ENCODE results near the gene SMG6.
"Not testable (repeated sequence)": the region's sequence is repeated elsewhere in the genome, so short reads cannot be mapped to it uniquely, and the experiment has no call there.

SMG6 gene

DNA sequence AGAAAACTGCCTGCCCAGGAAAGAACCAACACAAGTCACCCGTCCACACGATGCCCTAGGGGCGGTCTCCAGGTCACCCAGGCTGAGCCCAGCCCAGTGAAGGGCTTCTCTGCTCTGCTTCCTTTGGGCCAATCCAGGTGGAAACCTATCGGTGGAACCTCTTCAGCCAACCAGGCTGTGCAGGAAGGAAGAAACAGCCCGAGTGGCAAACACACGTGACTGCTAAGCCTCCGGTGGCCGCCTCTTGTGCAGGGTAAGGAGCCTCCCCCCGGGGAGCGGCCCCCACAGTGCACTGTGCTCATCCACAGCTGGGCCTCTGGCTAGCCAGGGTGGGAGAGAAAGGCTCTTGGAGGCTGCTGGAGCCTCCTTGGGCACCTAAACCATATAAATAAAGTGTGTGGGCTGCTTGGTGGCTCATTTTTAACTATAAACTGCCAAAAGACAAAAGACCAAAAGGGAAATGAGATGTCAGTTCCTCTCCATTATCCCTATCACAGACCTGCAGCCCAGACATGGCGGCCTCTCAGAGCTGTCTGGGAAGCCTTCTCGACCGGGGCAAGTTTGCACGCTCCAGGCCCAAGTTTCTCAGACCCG is 280.8 kb downstream of the SMG6 start:
- no peak for DNase-seq

DNA sequence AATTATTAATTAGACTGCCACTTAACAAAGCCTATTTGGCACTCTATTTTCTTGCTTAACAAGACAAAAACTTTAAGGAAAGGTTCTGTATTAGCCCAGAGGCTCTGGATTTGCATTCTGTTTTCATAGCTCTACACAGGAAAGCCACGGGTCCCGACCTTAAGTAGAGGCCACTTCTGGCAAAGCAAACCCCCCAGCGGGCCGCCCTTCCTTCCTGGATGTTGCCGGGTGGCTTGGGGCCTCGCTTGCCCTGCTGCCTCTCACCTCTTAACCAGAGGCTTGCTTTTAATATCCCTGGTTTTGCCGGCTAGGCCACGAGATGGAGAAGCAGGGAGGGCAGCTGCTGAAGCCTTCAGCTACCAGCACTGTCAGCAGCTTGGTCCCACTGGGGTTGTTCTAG is 282.9 kb downstream of the SMG6 start:
- no peak for DNase-seq

GRCh38 chr17:2019723-2020122 is 283.9 kb downstream of the SMG6 start:
- no peak for DNase-seq

DNA sequence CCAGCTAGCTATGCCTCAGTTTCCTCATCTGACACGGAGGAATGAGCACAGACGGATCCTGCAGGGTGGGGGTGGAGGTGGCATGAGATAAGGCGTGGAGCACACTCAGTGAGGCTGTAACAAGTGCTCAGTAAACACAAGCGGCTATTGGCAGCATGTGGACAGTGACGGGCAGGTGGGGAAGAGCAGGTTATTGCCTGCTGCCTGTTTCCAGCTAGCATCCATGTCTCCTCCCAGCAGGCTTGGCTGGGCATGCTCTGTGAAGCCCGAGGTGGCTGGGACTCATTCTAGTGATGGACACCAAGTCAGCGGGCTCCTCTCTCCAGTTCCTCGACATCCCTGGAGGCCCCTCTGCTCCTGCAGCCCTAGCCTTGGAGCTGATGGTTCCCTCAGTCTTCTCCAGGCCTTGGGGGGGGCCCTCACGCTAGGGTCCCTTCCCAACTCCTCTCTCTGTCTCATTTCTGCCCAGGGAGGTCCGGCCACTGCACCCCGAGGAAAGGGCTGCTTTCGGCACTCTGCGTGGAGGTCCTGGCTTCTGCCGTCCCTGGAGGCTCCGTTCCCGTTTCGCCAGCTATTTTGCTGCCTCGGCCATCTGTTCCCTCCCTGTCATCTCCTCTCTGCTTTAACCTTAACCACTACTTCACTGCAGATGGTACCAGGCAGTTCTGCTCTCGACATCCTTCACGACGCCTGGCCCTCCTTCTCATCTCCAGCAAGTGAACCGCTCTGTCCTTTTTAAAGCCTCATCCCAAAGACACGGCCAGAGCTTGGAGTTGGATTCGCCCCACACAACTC is 284.7 kb downstream of the SMG6 start:
- DNase-seq: no peak

DNA sequence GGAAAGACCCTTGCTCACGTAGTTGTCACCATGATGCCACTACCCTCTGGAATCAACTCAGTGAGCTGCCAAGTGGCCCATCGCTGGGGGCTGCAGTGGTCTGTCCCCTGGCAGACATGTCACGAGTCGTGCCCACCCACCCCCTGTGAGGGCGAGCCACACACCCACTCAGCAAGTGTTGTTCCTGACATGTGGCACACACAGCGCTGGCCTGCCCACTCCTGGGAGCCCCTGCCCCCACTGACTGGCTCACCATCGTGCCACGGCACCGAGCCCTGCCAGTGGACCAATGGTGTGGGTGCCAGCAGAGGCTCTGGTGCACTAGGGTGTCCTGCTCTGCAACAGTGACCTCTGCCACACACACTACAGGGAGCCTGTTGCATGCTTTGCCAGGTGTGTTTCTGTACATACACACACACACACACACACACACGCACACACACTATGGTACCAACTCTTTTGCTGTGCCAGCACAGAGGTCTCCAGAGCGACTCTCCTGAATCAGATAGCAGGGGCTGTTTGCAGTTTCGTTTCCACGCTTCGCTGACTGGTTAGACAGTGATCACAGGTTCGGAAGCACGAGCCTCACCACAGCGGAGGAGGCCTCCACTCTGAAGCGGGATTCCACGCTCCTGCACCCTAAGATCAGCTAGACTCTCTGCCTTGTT is 286.2 kb downstream of the SMG6 start:
- no peak for DNase-seq

DNA sequence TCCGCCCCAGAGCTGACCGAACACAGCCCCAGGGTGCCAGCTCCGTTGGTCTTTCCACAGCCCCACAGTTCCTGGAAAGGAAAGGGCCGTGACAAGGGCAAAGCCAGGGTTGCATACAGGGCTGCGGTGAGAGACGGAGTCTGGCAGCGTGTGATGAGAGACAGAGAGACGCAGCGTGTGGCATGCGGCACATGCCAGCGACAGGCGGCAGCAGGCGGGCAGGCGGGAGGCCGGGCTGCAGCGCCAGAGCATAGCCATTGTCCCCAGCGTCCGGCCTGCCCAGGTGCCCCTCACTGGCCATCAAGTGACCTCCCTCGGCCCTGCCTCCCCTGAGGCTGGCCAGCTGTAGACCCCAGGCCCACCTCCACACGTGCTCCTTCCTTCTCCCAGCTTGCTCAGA is 287.1 kb downstream of the SMG6 start:
- no peak for DNase-seq

GRCh38 chr17:2015314-2015713 is 288.3 kb downstream of the SMG6 start:
- no peak for DNase-seq

DNA sequence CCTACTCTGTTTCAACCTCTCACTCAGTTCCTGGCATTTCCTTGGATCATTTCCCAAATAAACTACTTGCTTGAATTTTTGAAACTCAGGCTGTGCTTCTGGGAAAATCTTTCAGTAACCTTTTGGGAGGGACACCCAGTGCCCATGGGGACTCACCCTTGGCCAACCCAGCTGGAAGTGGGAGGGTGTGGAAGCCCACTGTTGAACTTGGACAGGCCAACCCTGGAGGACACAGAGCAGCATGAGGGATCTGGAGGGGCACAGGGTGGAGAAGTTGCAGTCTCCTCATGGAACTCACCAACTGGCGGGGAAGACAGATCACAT is 289.6 kb downstream of the SMG6 start:
- DNase-seq: no peak

- not testable (repeated sequence) for DNase-seq
Measured at GRCh38 chr17:2013220-2013993, 290.2 kb downstream of the SMG6 start.

DNA sequence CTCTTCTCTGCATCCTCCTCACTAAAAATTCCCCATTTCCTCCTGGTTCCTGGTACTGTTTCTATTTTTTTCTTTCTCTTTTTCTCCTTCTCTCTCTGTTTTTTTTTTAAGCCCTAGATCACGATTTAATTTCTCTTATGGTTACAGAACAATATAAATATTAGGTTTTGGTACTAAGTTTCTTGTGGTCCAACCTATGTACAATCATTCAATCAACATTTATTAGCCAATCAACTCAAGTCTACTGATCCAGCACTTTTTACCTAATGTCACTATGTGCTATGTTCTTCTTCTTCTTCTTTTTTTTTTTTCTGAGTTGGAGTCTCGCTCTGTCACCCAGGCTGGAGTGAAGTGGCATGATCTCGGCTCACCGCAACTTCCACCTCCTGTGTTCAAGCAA is 291.1 kb downstream of the SMG6 start:
- no peak for DNase-seq

DNA sequence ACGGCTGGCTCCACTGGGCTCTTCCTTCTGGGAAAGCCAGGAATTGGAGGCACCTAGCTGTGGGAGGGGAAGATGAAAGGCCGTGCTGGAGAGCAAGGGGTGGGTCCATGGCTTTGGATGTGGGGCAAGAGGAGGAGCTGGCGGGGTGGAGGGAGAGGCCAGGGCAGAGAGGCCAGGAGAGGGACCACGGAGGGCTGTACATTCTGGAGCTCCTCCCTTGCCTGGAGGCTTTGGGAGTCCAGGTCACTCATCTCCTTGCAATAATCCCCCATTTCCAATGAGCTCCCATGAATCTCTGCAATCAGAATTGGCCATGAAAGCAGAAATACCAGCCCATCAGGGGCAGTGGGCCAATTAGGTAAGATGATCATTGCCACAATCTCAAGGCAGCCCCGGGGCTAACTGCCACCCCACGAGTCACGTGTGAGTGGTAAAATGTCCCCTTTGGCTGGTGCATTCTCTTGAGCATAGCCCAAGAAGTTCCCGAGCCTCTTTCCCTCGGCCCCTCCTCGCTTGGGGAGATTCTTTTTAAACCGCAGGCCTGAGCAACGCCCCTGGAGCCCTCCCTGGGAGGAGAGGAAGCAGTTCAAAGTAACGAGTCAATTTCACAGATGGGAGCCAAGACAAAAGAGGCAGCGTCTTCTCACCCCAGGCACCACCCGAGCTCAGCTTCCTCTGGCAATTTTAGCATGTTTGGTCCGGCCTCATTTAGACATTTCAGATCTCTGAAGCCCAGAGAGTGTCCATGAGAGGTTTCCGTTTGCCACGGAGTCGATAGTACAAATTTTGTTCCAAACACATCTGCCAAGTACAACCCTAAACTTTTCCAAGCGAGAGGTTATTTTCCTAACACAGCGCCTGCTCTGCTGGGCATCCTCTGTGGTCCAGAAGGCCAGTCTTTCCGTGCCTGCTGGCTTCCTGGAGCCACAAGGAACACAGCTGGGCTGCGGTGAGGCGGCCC is 291.9 kb downstream of the SMG6 start:
- no peak for DNase-seq
